Activated B cell treated with CpG ODN at 0.5 μM for 24 hours (primary cell): ENCODE results near the gene UHRF1. TPM values are rescaled to one million over a fixed set of nuclear protein-coding genes. Genes with fewer than 3 reads are reported as not detected.

Experiments
- ATAC-seq: fragments of 200-7000 bp; cut with Tn5 transposase; one replicate; pipeline ENCODE4 v1.10.0; 2021; ENCODE audit warnings: low read depth, mild to moderate bottlenecking, moderate library complexity
- CTCF ChIA-PET: fragments of 350-600 bp; sonication (Branson Sonifier 250); formaldehyde crosslinking; loops from one replicate; lab custom pipeline; 2021; ENCODE audit warnings: antibody characterized with exemption; lab: Charles Lee
- POLR2A ChIA-PET: fragments of 350-600 bp; sonication (Branson Sonifier 250); formaldehyde crosslinking; loops from one replicate; lab custom pipeline; 2021; ENCODE audit warnings: antibody characterized with exemption; lab: Charles Lee
- DNase-seq: peaks from one replicate; pipeline ENCODE4 v3.0.0; 2022
- H3K27ac Mint-ChIP-seq: one replicate; pipeline ENCODE4 v1.8.0; 2020; ENCODE audit warnings: mixed read lengths
- H3K27me3 Mint-ChIP-seq: one replicate; pipeline ENCODE4 v1.8.0; 2021; ENCODE audit warnings: mixed read lengths
- H3K36me3 Mint-ChIP-seq: one replicate; pipeline ENCODE4 v1.8.0; 2021; ENCODE audit warnings: low read depth, mixed read lengths
- H3K4me1 Mint-ChIP-seq: one replicate; pipeline ENCODE4 v1.8.0; 2021; ENCODE audit warnings: mixed read lengths
- H3K4me3 Mint-ChIP-seq: one replicate; pipeline ENCODE4 v1.8.0; 2020; ENCODE audit warnings: mild to moderate bottlenecking, mixed read lengths
- H3K9me3 Mint-ChIP-seq: one replicate; pipeline ENCODE4 v1.8.0; 2020; ENCODE audit warnings: mixed read lengths
- intact Hi-C: fragments of 100-400 bp; cut with micrococcal nuclease; formaldehyde crosslinking; loops from one replicate; pipeline ENCODE4 v1.15.1; 2024
- total RNA-seq: library from RNA; stranded (reverse); gene quantifications from 2 replicates; pipeline ENCODE4 v1.2.3, GENCODE V29; 2022
- TF ChIP-seq, protein P1 (sequence below): fragments of 200-600 bp; IDR thresholded peaks from one replicate; pipeline ENCODE4 v1.8.0; 2022; ENCODE audit warnings: antibody characterized with exemption, mild to moderate bottlenecking

UHRF1 gene
- total RNA-seq, 1 donor from 2014 or later, result 7.8 TPM

DNA sequence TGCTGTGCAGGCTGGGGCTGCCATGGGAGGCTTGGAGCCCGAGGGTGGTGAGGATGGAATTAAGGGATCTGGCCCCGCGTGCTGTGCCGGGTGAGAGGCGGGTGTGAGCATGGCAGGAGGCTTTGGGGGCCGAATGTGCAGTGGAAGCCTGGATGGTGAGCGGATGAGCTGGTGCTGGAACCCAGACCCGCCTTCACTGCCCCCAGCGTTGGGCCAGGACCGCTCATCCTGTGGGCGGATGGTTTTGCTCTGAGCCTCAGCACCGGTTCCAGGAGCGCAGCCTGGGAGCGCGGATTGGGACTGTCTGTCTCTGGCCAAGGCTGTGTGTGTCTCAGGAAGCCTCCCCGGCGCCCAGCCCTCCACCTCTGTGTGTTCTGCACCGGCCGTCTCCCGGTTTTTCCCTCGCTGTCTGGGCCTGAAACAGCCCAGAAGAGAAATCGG lies 76.3 kb downstream of the UHRF1 start:
- H3K4me3 Mint-ChIP-seq, result no peak overlapping the region
- intact Hi-C loops, result no loop called here
- no peak for ATAC-seq
- TF ChIP-seq, protein P1, sequence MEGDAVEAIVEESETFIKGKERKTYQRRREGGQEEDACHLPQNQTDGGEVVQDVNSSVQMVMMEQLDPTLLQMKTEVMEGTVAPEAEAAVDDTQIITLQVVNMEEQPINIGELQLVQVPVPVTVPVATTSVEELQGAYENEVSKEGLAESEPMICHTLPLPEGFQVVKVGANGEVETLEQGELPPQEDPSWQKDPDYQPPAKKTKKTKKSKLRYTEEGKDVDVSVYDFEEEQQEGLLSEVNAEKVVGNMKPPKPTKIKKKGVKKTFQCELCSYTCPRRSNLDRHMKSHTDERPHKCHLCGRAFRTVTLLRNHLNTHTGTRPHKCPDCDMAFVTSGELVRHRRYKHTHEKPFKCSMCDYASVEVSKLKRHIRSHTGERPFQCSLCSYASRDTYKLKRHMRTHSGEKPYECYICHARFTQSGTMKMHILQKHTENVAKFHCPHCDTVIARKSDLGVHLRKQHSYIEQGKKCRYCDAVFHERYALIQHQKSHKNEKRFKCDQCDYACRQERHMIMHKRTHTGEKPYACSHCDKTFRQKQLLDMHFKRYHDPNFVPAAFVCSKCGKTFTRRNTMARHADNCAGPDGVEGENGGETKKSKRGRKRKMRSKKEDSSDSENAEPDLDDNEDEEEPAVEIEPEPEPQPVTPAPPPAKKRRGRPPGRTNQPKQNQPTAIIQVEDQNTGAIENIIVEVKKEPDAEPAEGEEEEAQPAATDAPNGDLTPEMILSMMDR, result no peak
- DNase-seq, result no peak
- ChIA-PET POLR2A (no interaction called here), CTCF (interaction anchor here (2.0 kb wide), 1 partner anchor 45 kb away, joined by 4 read pairs; no protein-coding TSS in a partner anchor)
- no peaks in the 10 kb centered on the region for H3K9me3 Mint-ChIP-seq
- H3K36me3 Mint-ChIP-seq, result peaks cover 13% of the 10 kb centered on the region
- H3K4me1 Mint-ChIP-seq, result peaks cover 27% of the 10 kb centered on the region
- H3K27ac Mint-ChIP-seq, result no peak overlapping the region
- no peaks in the 10 kb centered on the region for H3K27me3 Mint-ChIP-seq

DNA sequence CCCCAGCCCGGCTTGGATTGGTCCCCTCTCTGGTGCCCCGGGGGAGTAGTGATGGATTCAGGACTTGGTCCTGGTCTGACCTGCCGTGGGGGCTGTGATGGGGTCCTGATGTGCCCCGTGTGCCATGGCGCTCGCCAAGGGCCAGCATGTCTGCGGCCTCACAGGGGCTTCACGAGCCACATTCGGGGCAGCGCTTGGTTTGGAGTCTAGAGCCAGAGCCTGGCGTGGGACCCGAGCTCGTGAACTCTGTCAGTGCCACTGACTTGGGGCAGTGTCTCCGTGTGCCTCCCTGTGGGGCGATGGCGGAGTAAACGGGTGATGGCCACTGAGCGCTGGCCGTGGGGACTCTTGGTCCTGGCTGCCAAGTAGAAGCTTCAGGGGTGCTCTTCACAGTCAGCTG lies 76.8 kb downstream of the UHRF1 start:
- TF ChIP-seq, protein P1, result no peak
- Mint-ChIP-seq H3K27me3 (no peaks in the 10 kb centered on the region), H3K27ac (no peak overlapping the region), H3K9me3 (no peaks in the 10 kb centered on the region), H3K36me3 (peaks cover 11% of the 10 kb centered on the region), H3K4me3 (no peak overlapping the region), H3K4me1 (peaks cover 23% of the 10 kb centered on the region)
- ChIA-PET POLR2A (no interaction called here), CTCF (interaction anchor here (2.0 kb wide), 1 partner anchor 45 kb away, joined by 4 read pairs; no protein-coding TSS in a partner anchor)
- intact Hi-C loops, result no loop called here
- ATAC-seq, result no peak
- no peak for DNase-seq

DNA sequence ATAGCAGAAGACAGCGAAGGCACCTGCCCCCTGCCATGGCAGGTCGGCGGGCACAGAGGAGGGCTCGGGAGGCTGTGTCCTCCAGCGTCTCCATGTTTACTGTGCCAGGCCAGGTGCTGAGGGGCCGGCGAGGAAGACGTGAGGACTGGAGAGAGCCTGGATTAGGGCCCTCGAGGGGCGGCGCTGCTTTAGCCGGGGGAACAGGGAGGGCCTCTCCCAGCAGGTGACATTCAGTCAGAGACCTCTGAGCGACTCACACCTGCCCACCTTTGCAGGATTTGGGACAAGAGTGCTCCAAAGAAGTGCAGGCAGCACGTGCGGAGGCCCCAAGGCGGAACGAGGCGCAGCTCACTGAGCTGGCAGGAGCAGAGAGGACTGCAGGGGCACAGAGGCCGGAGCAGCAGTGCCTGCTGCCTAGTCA lies 77.2 kb downstream of the UHRF1 start:
- ChIA-PET POLR2A (no interaction called here), CTCF (interaction anchor here (2.0 kb wide), 1 partner anchor 44 kb away, joined by 4 read pairs; no protein-coding TSS in a partner anchor)
- no peak for ATAC-seq
- Mint-ChIP-seq H3K27ac (no peak overlapping the region), H3K36me3 (peaks cover 11% of the 10 kb centered on the region), H3K27me3 (no peaks in the 10 kb centered on the region), H3K4me3 (no peak overlapping the region), H3K9me3 (no peaks in the 10 kb centered on the region), H3K4me1 (peaks cover 18% of the 10 kb centered on the region)
- no peak for DNase-seq
- intact Hi-C loops, result no loop called here
- TF ChIP-seq, protein P1, result no peak

DNA sequence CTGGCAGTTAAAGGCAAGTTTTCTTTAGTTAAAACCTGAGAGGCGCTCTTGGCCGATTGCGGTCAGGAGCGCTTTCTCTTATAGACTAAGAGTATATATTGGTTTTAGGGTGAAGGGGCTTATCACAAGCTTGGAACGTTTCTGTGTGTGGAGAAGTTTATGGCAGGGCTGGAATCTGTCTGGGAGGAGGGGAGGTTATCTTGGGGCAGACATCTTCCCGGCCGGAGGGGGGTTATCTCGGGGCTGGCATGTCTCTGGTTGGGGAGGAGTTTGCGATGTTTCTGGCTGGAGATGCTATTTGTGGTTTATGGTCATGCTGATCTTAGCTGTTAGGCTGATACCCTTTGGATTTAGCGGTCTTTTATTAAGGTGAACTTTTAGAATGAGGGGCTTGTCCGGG lies 78.0 kb downstream of the UHRF1 start:
- ChIA-PET POLR2A (no interaction called here), CTCF (interaction anchor here (1.1 to 2.0 kb wide), 2 partner anchors 14 to 44 kb away, joined by 3 to 4 read pairs; no protein-coding TSS in a partner anchor)
- no peak overlapping the region for H3K4me3 Mint-ChIP-seq
- H3K27me3 Mint-ChIP-seq, result no peaks in the 10 kb centered on the region
- H3K9me3 Mint-ChIP-seq, result peaks cover 6% of the 10 kb centered on the region
- TF ChIP-seq, protein P1, result no peak
- H3K4me1 Mint-ChIP-seq, result peaks cover 13% of the 10 kb centered on the region
- no peak for ATAC-seq
- peaks cover 18% of the 10 kb centered on the region for H3K36me3 Mint-ChIP-seq
- DNase-seq, result no peak
- no peak overlapping the region for H3K27ac Mint-ChIP-seq
- intact Hi-C loops, result no loop called here

DNA sequence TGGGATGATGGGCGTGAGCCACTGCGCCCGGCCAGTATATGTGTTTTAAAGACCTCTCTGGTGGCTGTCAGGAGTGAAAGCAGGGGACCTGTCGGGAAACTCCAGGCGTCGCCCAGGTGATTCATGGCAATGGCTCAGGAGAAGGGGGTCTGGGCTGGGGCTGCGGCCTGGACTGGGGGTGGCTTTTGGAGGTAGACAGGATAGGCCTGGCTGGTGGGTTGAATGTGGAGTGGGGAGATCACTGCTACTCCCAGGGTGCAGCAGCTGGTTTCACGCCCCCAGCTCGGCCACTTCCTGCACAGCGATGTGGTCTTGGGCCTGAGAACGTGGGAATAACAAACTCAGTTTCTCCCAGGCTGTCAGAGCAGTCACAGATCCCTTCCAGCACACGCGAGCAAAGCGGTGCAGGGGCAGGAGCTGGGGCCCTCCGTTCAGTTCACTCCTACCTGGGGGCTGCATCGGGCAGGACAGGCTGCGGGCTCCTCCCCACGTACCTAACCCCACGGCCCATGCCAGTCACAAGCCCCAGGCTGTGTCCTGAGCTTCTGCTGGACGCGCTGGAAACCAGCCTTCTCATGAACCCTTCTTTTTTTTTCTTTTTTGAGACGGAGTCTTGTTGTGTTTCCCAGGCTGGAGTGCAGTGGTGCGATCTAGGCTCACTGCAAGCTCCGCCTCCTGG lies 78.5 kb downstream of the UHRF1 start:
- Mint-ChIP-seq H3K4me3 (no peak overlapping the region), H3K9me3 (peaks cover 10% of the 10 kb centered on the region), H3K36me3 (peaks cover 21% of the 10 kb centered on the region), H3K4me1 (peaks cover 10% of the 10 kb centered on the region), H3K27ac (no peak overlapping the region), H3K27me3 (no peaks in the 10 kb centered on the region)
- intact Hi-C loops, result no loop called here
- CTCF ChIA-PET, result interaction anchor here (0.9 to 1.1 kb wide), 2 partner anchors 14 to 43 kb away, joined by 3 read pairs; no protein-coding TSS in a partner anchor
- POLR2A ChIA-PET, result no interaction called here
- TF ChIP-seq, protein P1, result no peak
- DNase-seq, result no peak
- ATAC-seq, result no peak
